T-helper 9 cell (primary cell): Measurements from ENCODE around the gene ATG12.
A peak's percentile ranks its signal among the peaks of the same experiment; 100 is the strongest.
"Not testable (repeated sequence)": the region's sequence is repeated elsewhere in the genome, so short reads cannot be mapped to it uniquely, and the experiment has no call there.

Experiments used
- DNase-seq: peaks from one replicate; pipeline ENCODE4 v3.0.0-alpha.2; 2020
- total RNA-seq, 2 donors: gene quantifications; one replicate each; lab custom pipeline; 2026; lab: John Stamatoyannopoulos, UW

ATG12 gene
- total RNA-seq, result 77.7 to 93.4 reads per million in 2 donors

DNA sequence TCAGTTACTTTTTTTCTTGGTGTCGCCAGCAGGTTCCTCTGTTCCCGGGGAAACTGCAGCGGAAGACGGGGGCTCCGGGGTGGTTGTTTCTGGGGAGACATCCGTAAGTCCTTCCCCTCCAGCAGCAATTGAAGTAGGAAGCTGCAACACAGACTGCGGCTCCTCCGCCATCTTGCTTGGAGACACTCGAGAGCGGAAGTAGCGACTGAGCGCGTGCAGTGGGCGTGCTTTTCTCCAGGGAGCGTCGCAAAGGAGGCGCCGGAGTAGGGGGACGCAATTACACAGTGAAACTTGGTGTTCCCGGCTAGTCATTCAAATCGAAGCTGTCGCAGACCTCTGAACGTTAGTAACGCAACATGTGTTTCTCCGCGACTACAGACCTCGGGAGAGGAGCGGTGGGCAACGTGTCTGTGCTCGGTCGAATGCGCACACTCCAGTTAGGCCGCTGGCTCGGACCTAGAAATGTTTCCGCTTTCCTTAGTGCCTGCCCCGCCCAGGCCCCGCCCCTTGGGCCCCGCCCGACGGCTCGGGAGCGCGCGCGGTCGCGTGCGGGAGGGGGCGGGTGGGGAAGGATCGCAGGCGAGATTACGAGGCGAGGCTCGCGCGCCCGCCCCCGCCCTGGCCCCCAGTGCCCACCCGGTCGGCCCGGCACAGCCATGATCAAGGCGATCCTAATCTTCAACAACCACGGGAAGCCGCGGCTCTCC lies at the start of gene ATG12, which contains the start of gene AP3S1:
Gene ATG12, minus strand, starts transcription at position 184 of the 707 bp plus-strand sequence. Its CDS starts 13 bp downstream, at position 171.
Gene AP3S1, plus strand, starts transcription at position 554 of the 707 bp plus-strand sequence. Its CDS starts 103 bp downstream, at position 657.
- peak; percentile 85 for DNase-seq

DNA sequence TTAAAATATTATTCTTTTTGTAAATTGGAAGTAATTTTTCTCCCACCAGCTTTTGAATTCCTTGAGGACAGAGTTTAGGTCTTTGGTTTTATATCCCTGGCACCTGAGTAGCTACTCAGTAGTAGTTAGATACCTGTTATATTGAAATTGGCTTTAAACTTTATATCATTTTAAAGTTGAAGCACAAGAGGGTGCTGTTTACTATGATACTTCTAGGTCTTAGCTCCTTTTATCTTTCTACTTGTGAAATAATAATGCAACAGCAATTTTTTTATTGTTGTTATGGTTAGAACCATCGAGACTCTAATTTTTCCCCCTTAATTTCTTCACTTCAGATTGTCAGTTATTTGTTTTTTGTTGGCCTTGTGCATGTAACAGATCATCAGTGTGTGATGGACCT lies 46.7 kb upstream of the ATG12 start:
- no peak for DNase-seq

DNA sequence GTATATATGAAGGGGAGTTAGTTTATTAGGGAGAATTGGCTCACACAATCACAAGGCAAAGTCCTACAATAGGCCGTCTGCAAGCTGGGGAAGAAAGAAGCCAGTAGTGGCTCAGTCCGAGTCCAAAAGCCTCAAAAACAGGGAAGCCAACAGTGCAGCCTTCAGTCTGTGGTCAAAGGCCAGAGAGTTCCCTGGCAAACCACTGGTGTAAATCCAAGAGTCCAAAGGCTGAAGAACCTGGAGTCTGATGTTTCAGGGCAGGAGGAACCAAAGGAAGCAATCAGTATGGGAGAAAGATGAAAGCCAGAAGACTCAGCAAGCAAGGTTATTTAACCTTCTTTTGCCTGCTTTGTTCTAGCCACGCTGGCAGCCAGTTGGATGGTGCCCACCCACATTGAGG lies 43.8 kb upstream of the ATG12 start:
- DNase-seq, result not testable (repeated sequence)

DNA sequence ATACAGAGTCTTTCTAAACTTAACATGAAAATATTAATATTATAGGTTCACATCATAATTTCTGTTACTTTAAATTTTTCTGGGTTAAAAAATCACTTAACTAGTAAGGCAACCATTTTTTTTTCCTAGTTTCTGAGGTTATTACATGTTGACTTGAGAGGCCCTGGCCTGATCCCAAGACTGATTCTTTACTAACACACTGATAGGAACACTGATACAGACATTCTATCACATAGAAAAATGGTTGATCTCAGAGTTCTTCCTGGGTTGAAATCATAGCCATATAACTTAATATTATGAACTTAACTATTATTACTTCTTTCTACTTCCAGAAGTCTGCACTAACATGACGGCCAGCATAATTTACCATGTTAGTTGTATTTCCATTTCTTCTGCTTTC lies 43.3 kb upstream of the ATG12 start:
- DNase-seq, result no peak

DNA sequence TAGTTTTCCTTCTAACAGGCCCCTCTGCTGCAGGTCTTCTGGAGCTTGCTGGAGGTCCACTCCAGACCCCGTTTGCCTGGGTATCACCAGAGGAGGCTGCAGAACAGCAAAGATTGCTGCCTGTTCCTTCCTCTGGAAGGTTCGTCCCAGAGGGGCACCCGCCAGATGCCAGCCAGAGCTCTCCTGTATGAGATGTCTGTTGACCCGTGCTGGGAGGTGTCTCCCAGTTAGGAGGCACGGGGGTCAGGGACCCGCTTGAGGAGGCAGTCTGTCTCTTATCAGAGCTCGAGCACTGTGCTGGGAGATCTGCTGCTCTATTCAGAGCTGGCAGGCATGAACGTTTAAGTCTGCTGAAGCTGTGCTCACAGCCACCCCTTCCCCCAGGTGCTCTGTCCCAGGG lies 41.1 kb upstream of the ATG12 start:
- not testable (repeated sequence) for DNase-seq

DNA sequence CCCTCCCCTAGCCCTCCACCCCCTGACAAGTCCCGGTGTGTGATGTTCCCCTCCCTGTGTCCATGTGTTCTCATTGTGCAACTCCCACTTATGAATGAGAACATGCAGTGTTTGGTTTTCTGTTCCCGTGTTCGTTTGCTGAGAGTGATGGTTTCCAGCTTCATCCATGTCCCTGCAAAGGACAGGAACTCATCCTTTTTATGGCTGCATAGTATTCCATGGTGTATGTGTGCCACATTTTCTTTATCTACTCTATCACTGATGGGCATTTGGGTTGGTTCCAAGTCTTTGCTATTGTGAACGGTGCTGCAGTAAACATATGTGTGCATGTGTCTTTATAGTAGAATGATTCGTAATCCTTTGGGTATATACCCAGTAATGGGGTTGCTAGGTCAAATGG lies 36.0 kb upstream of the ATG12 start:
- not testable (repeated sequence) for DNase-seq

DNA sequence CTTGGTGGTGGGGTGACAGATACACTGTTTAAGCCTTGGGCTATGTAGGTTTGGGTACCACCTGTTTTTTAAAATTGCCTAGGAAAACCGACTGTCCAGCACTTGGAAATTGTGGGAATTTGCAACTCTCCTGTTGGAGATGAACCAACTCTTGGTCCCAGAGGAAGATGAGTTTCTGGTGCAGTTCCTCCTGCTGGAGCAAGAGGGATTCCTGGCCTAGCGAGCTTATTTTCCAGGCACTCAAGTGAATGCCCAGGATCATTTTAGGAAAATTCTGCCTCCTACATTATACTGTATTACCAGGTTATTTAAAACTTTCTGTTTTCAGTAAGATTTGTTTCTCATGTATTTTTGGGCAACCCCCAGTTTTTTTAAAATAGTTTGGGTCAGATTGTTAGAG lies 34.1 kb upstream of the ATG12 start:
- no peak for DNase-seq

DNA sequence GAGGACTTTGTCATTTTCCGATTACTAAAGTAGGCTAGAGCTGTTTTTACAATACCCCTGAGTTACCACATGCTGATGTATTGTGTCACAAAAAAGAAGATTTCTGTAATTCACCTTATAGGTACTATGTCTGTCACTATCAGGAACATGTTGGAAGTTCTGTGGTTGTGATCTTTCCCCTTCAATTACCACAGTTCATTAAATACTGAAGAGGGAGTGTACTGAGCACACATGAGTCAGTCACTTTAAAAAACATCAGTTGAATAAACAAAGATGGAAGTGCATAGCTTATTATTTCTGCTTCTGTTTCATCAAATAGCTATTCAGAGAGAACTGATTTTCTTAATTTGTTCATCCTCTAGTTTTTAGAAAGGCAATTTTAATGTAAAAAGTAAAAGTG lies 32.0 kb upstream of the ATG12 start:
- no peak for DNase-seq

DNA sequence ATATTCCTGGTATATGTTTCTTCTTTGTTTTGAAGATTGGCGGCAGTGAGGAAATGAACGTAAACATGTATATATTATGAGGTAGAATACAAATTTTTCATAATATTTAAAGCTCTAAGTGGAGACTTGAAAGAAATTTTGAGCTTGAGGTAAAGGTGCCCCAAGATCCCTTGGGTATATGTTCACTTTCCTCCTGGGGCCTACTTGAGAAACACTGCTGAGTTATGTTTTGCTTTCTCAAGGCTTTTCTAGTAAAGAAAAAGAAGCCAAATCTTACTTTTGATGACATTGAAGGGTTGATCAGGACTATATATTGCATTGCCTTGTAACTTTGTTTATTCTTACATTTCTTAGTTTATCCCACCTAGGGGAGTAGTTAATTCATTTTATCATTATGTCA lies 31.1 kb upstream of the ATG12 start:
- DNase-seq, result no peak

DNA sequence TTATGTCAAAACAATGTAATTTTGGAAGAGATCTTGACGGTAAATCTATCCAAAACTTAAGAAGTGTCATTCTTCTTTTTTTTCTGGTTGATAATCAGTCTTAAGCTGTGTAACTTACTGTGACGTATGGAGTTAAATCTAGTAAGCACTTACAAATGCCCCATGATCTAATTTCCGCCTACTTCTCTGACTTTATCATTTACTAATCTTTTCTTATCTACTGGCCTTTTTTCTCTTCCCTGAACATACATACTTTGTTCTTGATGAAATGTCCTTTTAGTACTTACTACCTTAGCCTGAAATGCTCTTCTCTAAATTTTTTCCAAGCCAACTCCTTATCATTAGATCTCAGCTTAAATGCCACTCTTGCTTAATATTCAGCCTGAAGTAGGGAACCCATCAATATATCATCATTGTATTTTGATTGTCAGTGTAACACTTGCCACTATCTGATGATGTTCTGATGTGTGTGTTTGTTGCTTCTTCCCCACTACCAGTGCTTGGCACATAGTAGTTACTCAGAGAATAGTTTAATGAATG lies 28.0 kb upstream of the ATG12 start:
- no peak for DNase-seq

DNA sequence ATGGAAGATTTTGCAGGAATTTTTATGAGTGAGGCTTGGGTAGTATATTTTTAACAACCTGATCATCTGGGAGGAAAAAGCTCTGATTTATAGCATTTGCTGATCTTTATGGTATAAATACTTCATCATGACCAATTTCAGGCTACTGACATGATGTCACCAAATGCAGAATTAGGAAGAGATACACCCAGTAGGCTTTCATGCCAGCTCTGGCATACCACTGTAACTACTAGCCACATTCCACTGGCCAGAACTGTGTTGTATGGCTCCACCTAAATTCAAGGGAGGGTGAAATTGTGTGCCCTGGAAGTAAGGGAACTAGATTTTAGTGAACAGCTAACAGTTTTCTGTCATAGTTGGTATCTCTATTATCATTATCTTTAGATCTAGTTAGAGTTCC lies 18.0 kb upstream of the ATG12 start:
- DNase-seq, result no peak

DNA sequence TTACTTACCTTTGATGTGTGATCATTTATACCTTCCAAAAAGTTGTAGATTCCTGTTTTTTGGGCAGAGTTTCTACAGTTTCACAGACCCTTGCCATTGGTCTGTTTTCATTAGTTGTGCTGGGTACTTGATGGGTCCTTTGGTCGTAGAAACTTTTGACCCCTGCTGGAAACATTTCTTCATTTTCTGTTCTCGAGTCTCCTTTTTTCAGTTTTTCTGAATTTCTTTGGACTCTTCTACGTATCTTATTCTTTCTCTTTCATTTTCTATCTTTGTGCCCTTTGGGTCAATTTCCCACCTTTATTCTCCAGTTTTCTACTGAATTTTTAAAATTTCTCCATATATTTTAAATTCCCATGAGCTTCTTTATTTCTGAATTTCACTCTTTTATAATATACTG lies 17.0 kb upstream of the ATG12 start:
- no peak for DNase-seq

DNA sequence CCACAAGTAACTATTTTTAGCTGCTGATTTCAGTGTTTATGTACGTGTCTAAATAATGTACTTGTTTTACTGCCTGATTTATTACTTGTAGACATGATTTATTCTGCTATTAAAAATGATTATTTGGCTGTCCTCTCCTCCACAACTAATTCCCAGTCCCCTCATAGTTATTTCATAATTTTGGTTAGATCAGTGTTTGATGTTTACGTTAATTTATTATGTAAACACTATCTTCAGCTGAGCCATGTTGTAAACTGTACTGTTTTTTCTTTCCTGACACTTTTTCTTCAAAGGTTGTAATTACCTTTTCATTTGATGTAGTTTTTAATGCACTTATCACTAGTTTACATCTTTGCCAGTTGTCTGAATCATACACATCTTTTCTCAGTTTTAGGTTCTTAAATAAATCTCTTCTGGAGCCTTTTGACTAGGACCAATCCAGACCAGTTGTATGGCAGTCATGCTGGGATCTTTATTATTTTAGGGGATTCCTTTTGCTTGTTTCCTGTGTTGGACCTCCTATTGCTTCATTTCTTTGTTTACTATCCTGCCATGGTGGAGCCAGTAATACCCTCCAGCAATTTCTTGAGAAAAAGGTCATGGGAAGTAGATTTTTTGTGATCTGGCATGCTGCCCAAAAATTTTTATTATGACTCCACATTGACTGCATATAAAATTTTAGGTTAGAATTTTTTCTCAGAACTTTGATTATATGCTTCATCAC lies 16.4 kb upstream of the ATG12 start:
- DNase-seq, result no peak

DNA sequence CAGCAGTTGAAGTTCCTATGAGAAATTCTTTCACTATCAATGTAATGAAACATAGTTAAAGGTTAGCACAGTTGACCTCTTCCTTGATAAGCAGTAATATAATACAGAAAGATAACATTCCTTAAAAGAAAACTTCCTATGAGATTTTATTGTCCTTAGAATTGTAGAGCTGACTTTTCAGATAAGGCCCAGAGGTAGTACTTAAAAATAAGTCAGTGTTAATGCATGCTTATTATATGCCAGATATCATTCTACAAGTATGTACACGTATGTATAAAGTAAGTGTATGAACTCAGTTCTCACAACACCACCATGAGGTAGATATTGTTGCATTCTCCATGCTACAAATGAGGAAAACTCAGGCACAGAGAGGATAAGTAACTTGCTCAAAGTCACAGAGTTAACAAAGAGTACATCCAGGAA lies 15.7 kb upstream of the ATG12 start:
- no peak for DNase-seq

DNA sequence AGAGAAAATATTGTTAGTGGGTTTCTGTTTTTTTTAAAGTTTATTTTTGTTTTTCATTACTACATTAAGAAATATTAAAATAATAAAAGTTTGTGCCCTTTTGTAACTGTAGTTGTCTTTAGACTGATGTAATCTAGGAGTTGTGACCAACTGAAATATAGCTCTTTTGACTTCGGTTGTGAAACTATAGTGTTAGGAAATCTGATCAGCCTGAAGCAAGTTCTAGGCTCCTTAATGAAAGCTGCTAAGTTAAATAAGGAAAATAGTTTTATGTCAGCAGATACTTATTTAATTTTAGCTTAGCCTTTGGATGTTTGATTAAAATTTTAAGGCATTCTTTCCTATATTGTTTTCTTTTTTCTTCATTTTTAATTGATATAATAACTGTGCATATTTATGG lies 14.6 kb upstream of the ATG12 start:
- DNase-seq, result no peak

DNA sequence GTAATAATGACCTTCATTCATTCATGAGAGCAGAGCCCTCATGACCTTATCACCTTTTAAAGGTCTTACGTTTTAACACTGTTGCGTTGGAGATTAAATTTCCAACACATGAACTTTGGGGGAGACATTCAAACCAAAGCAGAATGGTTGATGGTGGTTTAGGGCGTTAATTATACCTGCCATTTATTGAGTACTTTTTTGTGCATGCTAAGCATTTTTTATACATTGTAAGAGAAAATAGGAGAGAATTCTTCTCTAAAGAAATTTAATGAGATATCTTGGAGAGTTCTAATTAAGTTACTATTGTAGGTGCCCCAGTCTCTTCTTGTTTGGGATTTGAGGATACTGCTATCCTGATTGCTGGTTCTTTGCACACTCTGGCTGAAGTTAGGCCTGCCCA lies 12.8 kb upstream of the ATG12 start:
- DNase-seq, result no peak

DNA sequence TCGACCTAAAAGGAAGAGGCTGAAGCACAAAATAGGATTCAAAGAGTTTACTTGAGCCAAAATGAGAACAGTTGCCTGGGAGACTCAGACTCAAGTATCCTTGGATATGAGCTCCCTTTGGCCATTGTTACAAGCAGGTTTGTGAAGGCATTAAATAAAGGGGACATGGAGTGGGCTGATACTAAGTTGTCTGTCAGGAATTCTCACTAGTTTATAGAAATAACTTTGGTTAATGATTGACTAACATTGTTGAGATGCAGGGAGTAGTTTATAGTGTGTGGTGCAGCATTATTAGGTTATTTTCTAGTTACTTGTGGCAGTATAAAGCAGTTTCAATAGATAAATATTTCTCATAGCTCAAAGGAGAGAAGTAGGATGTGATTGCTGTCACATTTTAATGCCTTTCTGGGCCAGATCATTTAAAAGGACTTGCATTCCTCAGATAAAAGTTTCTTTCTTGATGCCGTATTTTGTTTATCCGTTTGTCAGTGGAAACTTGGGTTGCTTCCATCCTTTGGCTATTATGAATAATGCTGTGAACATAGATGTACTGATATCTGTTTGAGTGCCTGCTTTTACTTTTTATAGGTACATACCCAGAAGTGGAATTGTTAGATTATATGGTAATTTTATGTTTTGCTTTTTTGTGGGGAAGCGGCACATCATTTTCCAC lies 9.5 kb upstream of the ATG12 start:
- DNase-seq, result no peak

DNA sequence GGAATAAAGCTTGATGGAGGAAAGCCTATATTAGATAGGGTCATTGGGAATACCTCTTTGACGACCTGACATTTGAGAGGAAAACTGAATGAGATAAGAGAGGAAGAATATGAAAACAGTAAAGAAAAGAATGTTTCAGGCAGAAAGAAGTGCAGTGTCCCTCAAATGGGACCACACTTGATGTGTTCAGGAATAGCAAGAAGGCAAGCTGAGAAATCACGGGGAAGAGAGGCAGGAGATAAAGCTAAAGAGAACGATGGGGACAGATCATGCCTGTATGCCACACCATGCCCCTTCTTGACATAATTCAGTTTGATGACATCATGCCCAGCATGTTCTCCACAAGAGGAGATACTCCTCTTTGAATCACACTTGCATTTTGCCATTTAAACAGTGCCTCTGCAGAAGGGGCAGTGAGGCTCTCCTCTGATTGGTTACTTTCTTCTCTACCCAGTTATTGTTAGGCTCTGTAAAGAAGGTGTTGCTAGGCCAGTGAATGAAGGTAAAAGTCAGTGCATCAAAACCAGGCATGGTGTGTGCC lies 8.0 kb upstream of the ATG12 start:
- DNase-seq, result no peak

DNA sequence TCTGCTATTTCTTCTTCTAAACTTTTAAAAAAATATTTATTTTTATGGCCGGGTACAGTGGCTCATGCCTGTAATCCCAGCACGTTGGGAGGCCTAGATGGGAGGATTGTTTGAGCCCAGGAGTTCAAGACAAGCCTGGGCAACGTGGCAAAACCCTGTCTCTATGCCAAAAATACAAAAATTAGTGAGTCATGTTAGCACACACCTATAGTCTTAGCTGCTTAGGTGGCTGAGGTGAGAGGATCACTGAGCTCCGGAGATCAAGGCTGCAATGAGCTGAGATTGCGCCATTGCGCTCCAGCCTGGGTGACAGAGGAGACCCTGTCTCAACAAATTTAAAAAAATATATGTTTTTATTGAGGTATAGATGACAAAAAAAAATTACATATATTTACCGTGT lies 5.9 kb upstream of the ATG12 start:
- DNase-seq, result no peak

DNA sequence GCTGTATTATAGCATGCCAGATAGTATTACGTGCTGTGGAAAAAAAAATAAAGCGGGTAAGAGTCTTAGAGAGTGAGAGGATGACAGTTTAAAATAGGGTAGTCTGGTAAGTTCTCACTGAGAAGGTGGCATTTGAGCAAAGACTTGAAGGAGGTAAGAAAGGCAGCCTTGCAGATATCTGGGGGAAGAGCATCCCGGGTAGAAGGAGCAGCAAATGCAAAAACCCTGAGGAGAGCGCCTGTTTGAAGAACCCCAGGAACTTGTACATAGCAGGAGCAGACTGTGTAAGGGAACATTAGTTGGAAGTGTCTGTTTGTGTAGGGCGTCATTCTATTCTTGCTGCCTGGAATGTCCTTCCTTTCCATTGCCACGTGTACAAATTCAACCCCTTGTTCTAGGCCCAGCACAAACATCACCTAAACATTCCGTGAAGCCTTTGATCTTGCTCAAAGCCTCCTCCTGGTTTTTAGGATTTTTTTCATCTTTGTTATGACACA lies 3.0 kb upstream of the ATG12 start:
- no peak for DNase-seq

DNA sequence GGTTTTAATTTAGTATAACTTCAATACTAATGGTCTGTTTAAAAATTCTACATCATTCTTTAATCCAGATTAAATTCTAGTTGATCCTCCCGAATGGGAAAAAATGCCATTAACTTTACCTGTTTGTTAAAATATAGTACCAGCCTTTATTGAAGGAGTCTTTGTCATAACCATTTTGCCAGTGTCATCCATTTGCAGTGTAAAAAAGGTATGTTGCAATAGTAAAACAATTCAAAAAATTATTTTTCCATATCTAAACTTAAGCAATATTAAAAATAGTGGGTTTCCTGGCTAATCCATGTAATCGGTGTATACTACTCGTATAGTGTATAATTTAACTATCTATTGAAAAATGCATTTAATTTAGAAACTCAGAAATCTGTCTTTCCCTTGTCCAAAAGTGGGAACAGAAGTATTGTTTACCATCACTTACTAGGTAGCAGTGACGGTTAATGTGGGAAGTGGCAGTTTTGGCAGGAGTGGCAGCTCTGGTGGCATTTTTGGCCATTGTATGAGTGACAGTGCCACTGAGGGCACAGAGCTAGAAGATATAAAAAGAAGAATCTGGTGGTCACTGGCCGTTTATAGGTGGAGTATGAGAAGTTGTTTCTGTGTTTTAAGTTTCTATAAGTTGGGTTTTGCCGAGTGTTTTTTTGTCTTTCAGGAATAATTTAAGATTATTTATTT lies 2.2 kb upstream of the ATG12 start:
- no peak for DNase-seq

DNA sequence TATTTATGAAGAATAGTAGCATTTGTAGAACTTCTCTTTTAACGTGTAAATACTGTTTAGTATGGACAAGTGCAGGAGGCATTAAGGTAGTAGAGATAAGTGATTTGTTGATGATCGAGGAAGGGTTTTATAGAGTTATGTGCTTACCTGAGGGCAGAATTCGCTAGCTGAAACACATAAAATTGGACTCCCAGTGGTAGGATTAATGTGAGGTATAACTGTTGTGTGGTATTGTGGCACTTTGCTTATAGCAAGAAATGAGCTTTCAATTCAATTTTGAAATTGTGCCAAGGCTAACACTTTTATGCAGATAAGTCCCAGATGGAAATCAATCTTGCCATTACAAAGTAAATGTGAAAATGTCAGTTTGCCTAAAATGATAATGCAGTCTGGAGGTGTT lies 1.6 kb upstream of the ATG12 start:
- no peak for DNase-seq
